ENCODE measurements around the gene PROKR2. TPM values are rescaled to one million over a fixed set of nuclear protein-coding genes. Genes with fewer than 3 reads are reported as not detected.

PROKR2 gene
- total and polyA plus RNA-seq, 9 of the 15 experiments (the other 6 are each of a cell fraction or from before 2014, with no cell fraction given) = not detected

GRCh38 chr20:5342021-5342420 lies 25.3 kb upstream of the PROKR2 start:
- no peaks in the 10 kb centered on the region for H3K9me1 ChIP-seq (ENCODE audit: control insufficient read depth, insufficient read depth, low read length)
- H4K20me1 ChIP-seq (replicated peaks; ENCODE audit: control insufficient read depth, insufficient read depth, low read length) = no peaks in the 10 kb centered on the region
- in situ Hi-C loops (cut with MboI) (no loop called here), intact Hi-C loops (cut with micrococcal nuclease) (no loop called here)
- no peaks in the 10 kb centered on the region for H3K36me3 ChIP-seq (ENCODE audit: control insufficient read depth, insufficient read depth, low read length)
- ATAC-seq (no peak), DNase-seq (ENCODE audit: extremely low read depth in 1 of 4, low spot score in 3 of 4) (no peak), FAIRE-seq (no peak)
- POLR2A ChIA-PET = no interaction called here
- CTCF ChIA-PET (ENCODE audit: low intra/inter-chr PET ratio) = no interaction called here
- H2AFZ ChIP-seq (ENCODE audit: low read depth, low read length) = no peak overlapping the region
- no peak overlapping the region for H3K4me3 ChIP-seq
- BruUV-seq (replicated peaks) = no TSS peak
- no peak overlapping the region for H3K27ac ChIP-seq (ENCODE audit: extremely low read depth, low read depth, low read length)
- no peaks in the 10 kb centered on the region for H3K9me3 ChIP-seq (replicated peaks; ENCODE audit: control insufficient read depth, insufficient read depth, low read depth, low read length)
- no peaks in the 10 kb centered on the region for H3K4me1 ChIP-seq (replicated peaks in 1 of 2; ENCODE audit: control insufficient read depth in 2 of 2, insufficient read depth in 2 of 2, low read length in 2 of 2)
- no peaks in the 10 kb centered on the region for H3K79me2 ChIP-seq (ENCODE audit: control insufficient read depth, insufficient read depth, low read length)
- 0% methylated on average over 4 of the region's 4 CpGs for WGBS (ENCODE audit: insufficient coverage, low coverage, missing lambda C conversion rate)
- no peak overlapping the region for H3K9ac ChIP-seq (ENCODE audit: insufficient read depth in 1 of 2, low read depth in 2 of 2, low read length in 2 of 2)
- TF ChIP-seq CREB3L1 (IDR thresholded peaks at IDR 0.05; ENCODE audit: borderline replicate concordance, low read depth) (no peak), DNMT1 (IDR thresholded peaks at IDR 0.05) (no peak), ZNF436 (CRISPR knock-in tag; IDR thresholded peaks at IDR 0.05) (no peak), PBX2 (CRISPR knock-in tag; IDR thresholded peaks at IDR 0.05; ENCODE audit: low read depth) (no peak), PBX2 (tag; conservative IDR thresholded peaks at IDR 0.05; ENCODE audit: low read depth) (no peak), STAT6 (CRISPR knock-in tag; IDR thresholded peaks at IDR 0.05) (no peak), L3MBTL2 (IDR thresholded peaks at IDR 0.05) (no peak)
- H3K4me2 ChIP-seq (ENCODE audit: insufficient read depth, low read length) = no peak overlapping the region
- H3K27me3 ChIP-seq (ENCODE audit: control insufficient read depth in 2 of 2, insufficient read depth in 2 of 2, low read length in 2 of 2) = no peaks in the 10 kb centered on the region
